Left renal pelvis (tissue), 4 donors: ENCODE measurements around the gene MCF2L2. TPM values are rescaled to one million over a fixed set of nuclear protein-coding genes. Genes with fewer than 3 reads are reported as not detected.

Experiments
- DNase-seq, 4 donors: peaks; one replicate each; pipeline ENCODE4 v3.0.0-alpha.2; 2013; ENCODE audit warnings: low read depth in 4 of 4, low spot score in 3 of 4
- polyA plus RNA-seq, 4 donors: library from polyadenylated mRNA; unstranded; fragments of 120-200 nt; gene quantifications; one replicate each; pipeline ENCODE4 v1.2.1, GENCODE V29; 2013; ENCODE audit not compliant: insufficient read length in 4 of 4

MCF2L2 gene
- polyA plus RNA-seq, 4 donors = 0.35 to 1.5 (median 0.93) TPM

DNA sequence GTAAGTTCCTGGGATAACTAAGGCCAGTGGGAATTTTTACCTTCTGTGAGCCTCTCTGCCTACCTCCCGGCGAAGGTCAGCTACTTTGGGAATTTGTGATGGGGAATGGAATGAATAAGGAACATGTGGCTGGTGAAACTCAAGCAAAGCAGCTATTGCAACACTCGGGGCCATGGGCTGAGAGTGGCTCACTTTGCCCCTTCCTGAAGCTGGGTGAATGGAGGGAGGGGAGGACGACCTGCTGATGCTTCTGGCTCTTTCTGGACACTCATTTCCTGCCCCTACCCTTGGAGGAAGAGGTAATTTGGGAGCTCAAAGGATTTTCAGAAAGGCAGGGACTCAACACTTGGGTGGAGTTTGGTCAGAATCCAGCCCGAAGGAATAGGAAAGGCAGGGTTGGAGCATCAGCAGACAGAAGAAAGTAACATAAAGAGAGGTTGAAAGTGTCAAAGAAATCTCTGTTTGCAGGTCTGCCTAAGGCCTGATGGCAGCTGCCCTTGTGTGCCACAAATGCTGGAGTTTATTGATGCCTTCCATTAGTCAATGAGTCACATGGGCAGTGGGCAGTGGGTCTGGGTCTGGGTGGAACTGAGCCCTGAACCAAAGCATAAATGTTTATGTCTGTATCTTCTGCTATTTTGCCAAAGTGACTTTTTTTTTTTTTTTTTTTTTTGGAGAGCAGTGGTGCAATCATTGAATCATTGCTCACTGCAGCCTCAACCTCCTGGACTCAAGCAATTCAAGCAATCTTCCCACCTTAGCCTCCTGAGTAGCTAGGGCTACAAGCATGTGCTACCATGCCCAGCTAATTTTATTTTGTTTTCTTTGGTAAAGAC, 278.3 kb downstream of the MCF2L2 start:
- no peak for DNase-seq

DNA sequence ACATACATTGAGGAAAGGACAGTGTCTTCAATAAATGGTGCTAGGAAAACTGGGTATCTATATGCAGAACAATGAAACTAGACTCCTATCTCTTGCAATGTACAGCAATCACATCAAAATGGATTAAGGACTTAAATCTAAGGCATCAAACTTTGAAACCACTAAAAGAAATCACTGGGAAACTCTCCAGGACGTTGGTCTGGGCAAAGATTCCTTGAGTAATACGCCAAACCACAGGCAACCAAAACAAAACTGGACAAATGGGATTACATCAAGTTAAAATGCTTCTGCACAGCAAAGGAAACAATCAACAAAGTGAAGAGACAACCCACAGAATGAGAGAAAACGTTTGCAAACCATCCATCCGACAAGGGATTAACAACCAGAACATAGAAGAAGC, 280.4 kb downstream of the MCF2L2 start:
- no peak for DNase-seq

- no peak for DNase-seq
Measured at GRCh38 chr3:183144363-183144762, 284.1 kb downstream of the MCF2L2 start.

- no peak for DNase-seq
Measured at GRCh38 chr3:183142199-183142598, 286.2 kb downstream of the MCF2L2 start.

DNA sequence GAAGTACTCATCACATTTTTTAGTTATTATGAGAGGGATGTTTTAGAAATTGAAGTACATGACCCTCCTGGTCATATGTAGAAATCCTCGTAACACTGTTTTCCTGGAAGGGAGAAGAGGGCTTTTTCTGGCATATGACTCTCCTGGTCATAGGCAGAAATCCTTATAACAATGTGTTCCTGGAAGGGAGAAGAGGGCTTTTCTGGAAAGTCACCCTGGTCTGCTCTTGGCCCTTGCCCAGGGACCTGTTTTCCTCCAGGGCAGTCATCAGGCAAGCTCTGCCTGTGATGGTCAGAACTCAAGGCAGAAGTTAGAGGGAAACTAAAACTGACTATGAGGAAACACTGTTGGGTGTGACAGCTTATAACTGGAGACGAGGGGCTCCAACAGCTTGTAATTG, 293.6 kb downstream of the MCF2L2 start:
- DNase-seq = no peak

DNA sequence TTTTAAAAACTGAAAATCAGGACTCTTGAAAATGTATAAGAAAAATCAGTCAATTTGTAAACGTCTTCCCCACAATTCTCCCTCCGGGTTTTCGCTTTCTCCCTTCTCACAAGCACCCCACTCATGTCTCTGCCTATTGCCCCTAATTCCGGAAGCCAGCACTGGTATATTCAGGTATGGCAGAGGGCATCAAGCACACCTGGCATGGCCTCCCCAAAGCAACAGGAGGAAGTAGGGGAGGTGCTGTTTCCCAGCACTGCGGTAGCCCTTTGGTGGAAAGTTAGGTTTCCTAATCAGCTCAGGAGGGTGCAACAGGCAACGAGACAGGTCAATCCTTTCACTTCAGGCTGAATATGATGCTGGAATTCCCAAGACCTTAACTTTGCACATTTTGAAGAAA, 296.0 kb downstream of the MCF2L2 start:
- DNase-seq = no peak

DNA sequence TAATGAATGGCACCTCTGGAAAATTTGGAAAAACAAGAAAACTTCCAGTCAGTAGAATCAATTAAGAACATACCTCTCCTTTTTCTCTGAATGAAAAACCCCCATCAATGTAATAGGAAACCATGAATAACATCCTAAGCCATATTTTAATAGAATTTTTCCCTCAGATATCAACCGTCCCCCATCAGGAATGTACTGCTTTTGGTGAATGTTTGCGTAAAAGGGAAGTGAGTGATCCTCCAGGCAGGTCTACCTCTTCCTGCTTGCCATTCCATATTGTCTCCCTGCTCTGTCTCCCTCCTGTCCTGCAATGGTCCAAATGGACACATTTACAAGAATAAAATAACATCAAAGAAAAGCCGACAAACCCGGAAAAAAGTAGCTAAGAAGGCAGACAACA, 296.7 kb downstream of the MCF2L2 start:
- no peak for DNase-seq

DNA sequence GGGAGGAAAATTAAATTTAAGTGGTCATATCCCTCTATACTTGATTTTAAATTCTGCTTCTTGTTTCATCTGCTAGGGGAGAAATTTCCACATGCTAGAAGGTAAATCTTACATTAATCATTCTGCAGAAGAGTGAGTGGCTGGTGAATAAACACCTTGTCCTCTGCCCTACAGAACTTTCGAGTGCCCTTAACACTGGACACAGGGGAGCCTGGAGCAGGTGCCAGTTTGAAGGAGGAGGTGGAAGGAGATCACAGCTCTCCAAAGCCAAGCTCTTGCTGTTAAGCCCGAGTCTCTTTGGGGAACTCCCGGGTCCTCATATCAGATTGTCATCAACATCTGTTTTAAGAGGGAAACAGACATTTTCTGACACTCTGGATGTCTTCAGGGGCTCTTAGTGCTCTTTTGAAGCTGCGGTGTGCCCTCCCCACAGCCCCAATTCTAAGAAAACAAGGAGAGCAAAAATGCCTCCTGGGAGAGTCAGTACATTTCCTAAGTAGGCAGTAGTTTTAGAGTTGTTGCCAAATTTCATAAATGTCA, 297.2 kb downstream of the MCF2L2 start:
- DNase-seq = no peak

DNA sequence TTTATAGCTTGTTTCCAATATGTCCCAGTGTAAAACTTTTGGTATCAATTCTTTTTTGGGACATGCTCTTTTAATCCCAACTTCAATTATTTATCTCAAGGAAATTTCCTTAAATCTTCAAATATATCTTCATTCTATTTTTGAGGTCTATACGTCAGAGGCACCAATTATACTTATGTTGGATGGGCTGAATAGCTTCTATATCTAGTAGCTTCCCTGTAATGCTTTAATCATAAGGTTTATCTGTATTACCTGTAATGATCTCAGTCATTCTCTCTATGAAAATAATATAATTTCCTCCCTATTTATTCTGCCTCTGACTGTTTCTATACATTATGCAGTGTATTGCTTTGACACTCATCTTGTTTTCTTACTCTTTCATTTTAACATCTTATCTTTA, 299.2 kb downstream of the MCF2L2 start:
- DNase-seq = no peak

GRCh38 chr3:183128709-183129108, 299.7 kb downstream of the MCF2L2 start:
- no peak for DNase-seq

Other genes starting within 250 kb of the MCF2L2 start
- gene B3GNT5, start 175.4 kb downstream of the MCF2L2 start, polyA plus RNA-seq = 10 to 100 TPM; 22.5 to 31.3 (median 25.5) TPM
- gene KLHL6, start 127.1 kb upstream of the MCF2L2 start, polyA plus RNA-seq = 1 to 10 TPM; 1.0 to 1.6 (median 1.1) TPM
- 10 to 100 TPM; 40.5 to 53.9 (median 47.2) TPM for gene KLHL24, start 207.0 kb upstream of the MCF2L2 start, polyA plus RNA-seq